Esophagus squamous epithelium (tissue), 4 donors: ENCODE results near the gene CDH24.

Source experiments
- CTCF ChIP-seq, 6 experiments: fragments of 450-650 bp in 4 of 6; fragments of 200-600 bp in 2 of 6; sonication (generic) in 2 of 6; IDR thresholded peaks; one replicate each; pipeline ENCODE4 v1.5.1; 2016 to 2019; ENCODE audit warnings: antibody characterized with exemption in 6 of 6, mild to moderate bottlenecking in 4 of 6, moderate library complexity in 4 of 6
- POLR2A ChIP-seq, 4 donors: fragments of 450-650 bp; IDR thresholded peaks; one replicate each; pipeline ENCODE4 v1.6.1; 2017; ENCODE audit warnings: antibody characterized with exemption in 4 of 4, mild to moderate bottlenecking in 4 of 4, moderate library complexity in 3 of 4

DNA sequence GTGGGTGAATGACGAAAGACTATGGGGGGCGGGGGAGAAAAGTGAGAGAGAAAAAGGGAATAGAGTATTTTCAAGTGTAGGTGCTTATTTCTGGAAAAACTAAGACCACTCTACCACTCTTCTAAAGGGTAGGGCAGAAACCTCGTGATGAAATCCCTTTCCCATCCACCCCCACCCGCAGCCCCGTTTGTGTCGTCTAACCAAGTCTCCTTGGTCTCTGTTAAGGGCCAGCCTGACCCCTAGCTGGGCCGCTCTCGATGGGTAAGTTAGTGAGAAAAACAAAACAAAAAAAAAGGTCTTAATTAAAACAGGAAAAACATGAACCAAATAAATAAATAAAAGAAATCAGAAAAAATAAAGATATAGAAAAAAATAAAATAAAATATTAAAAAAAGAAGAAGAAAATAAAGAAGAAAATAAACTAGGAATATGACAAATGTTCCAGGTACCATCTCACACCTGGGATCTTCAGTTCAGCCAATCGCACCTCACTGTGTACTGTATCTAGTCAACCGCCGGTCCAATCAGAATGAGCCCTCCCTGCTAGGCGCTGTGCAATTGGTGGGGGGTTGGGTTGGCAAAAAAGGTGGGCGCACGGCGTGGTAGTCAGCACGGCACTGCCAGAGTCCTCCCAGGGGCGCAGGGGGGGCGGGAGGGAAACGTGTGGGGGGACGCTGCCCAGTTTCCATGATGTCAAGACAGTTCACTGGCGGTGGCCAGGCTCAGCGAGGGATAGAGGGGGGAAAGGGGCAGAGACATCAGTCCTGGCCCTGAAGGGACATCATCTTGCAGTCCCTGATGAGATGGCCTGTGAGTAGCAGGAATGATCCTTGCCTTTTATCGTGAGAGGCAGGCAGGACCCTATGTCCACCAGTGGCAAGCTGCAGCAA, 9.8 kb upstream of the CDH24 start:
- no peak for TF ChIP-seq CTCF (IDR thresholded peaks at IDR 0.05)
- TF ChIP-seq POLR2A (IDR thresholded peaks at IDR 0.05) = no peak
